ENCODE data around the gene CNDP2. TPM values are rescaled to one million over a fixed set of nuclear protein-coding genes. Genes with fewer than 3 reads are reported as not detected.

Gene CNDP2
- total and polyA plus RNA-seq, 3 donors from 2014 or later = 72.0 to 84.5 (median 74.4) TPM

- Histone ChIP-seq H3K36me3 (ENCODE audit: low read depth, missing control alignments) (no peaks in the 10 kb centered on the region), H3K4me3 (no peak overlapping the region), H3K9me3 (no peaks in the 10 kb centered on the region), H3K27ac (no peak overlapping the region), H3K4me1 (peaks cover 6% of the 10 kb centered on the region), H3K27me3 (no peaks in the 10 kb centered on the region)
- no peak for DNase-seq
- TF ChIP-seq CTCF (IDR thresholded peaks at IDR 0.05) = no peak
- no peak for TF ChIP-seq POLR2A (IDR thresholded peaks at IDR 0.05)
- intact Hi-C loops (cut with DNase I; ENCODE audit: low total_unique reads) = no loop called here
- WGBS, 2 donors = 63 to 68% methylated on average over 7 of the region's 7 CpGs
These were observed 6.5 kb upstream of the CNDP2 start for GRCh38 chr18:74489676-74490075.

GRCh38 chr18:74492259-74492658 is 3.9 kb upstream of the CNDP2 start:
- no peaks in the 10 kb centered on the region for H3K27me3 ChIP-seq
- H3K27ac ChIP-seq = no peak overlapping the region
- H3K36me3 ChIP-seq (ENCODE audit: low read depth, missing control alignments) = no peaks in the 10 kb centered on the region
- no peaks in the 10 kb centered on the region for H3K9me3 ChIP-seq
- DNase-seq = no peak
- intact Hi-C loops (cut with DNase I; ENCODE audit: low total_unique reads) = no loop called here
- WGBS, 2 donors = 82 to 93% methylated on average over 3 of the region's 3 CpGs
- H3K4me1 ChIP-seq = peaks cover 5% of the 10 kb centered on the region
- no peak overlapping the region for H3K4me3 ChIP-seq
- TF ChIP-seq CTCF (IDR thresholded peaks at IDR 0.05) (no peak), POLR2A (IDR thresholded peaks at IDR 0.05) (no peak)

- 43 to 74% methylated on average over 1 of the region's 1 CpG for WGBS, 2 donors
- no peak overlapping the region for H3K4me3 ChIP-seq
- H3K36me3 ChIP-seq (ENCODE audit: low read depth, missing control alignments) = no peaks in the 10 kb centered on the region
- no peak overlapping the region for H3K27ac ChIP-seq
- H3K4me1 ChIP-seq = peaks cover 9% of the 10 kb centered on the region
- H3K9me3 ChIP-seq = no peaks in the 10 kb centered on the region
- TF ChIP-seq POLR2A (IDR thresholded peaks at IDR 0.05) = no peak
- TF ChIP-seq CTCF (IDR thresholded peaks at IDR 0.05) = peak; percentile 21 to 47 (median 21)
- DNase-seq = peak; percentile 65
- intact Hi-C loops (cut with DNase I; ENCODE audit: low total_unique reads) = no loop called here
- H3K27me3 ChIP-seq = no peaks in the 10 kb centered on the region
These were observed 2.5 kb upstream of the CNDP2 start for GRCh38 chr18:74493689-74494088.

GRCh38 chr18:74494514-74494913 is 1.6 kb upstream of the CNDP2 start:
- no peak overlapping the region for H3K4me3 ChIP-seq
- H3K27ac ChIP-seq = no peak overlapping the region
- peaks cover 9% of the 10 kb centered on the region for H3K4me1 ChIP-seq
- intact Hi-C loops (cut with DNase I; ENCODE audit: low total_unique reads) = no loop called here
- no peaks in the 10 kb centered on the region for H3K9me3 ChIP-seq
- TF ChIP-seq POLR2A (IDR thresholded peaks at IDR 0.05) (no peak), CTCF (IDR thresholded peaks at IDR 0.05) (no peak)
- H3K27me3 ChIP-seq = no peaks in the 10 kb centered on the region
- H3K36me3 ChIP-seq (ENCODE audit: low read depth, missing control alignments) = no peaks in the 10 kb centered on the region
- WGBS, 2 donors = 52 to 69% methylated on average over 1 of the region's 1 CpG
- no peak for DNase-seq

- TF ChIP-seq POLR2A (IDR thresholded peaks at IDR 0.05) = no peak
- no peak for TF ChIP-seq CTCF (IDR thresholded peaks at IDR 0.05)
- Histone ChIP-seq H3K4me1 (peaks cover 10% of the 10 kb centered on the region), H3K27ac (peak overlapping the region; percentile 76 to 93), H3K9me3 (no peaks in the 10 kb centered on the region), H3K27me3 (no peaks in the 10 kb centered on the region), H3K4me3 (peak overlapping the region; percentile 90 to 96), H3K36me3 (ENCODE audit: low read depth, missing control alignments) (no peaks in the 10 kb centered on the region)
- DNase-seq = peak; percentile 57
- intact Hi-C loops (cut with DNase I; ENCODE audit: low total_unique reads) = no loop called here
- WGBS, 2 donors = 3 to 20% methylated on average over 4 to 37 of the region's 48 CpGs
These were observed 553 bp downstream of the CNDP2 start for GRCh38 chr18:74496508-74497323.
